SK-N-SH treated with all-trans-retinoic acid at 6 μM for 48 hours (cell line): ENCODE measurements around the gene LRP8.
"Not testable (repeated sequence)": the region's sequence is repeated elsewhere in the genome, so short reads cannot be mapped to it uniquely, and the experiment has no call there.

Experiments used
- ATAC-seq: fragments of 200-7000 bp; cut with Tn5 transposase; 3 replicates; pipeline ENCODE4 v1.9.1; 2020; ENCODE audit warnings: mild to moderate bottlenecking, moderate library complexity
- ARNTL ChIP-seq: fragments of 450-650 bp; formaldehyde crosslinking; IDR thresholded peaks from 2 replicates; pipeline ENCODE4 v1.5.0; 2020; ENCODE audit warnings: low read depth, mild to moderate bottlenecking, moderate library complexity, borderline replicate concordance
- BACH2 ChIP-seq: fragments of 250-450 bp; sonication (Bioruptor Pico); IDR thresholded peaks from 2 replicates; pipeline ENCODE4 v1.9.0; 2021; ENCODE audit warnings: mild to moderate bottlenecking, borderline replicate concordance
- CSDC2 ChIP-seq: fragments of 250-450 bp; sonication (Bioruptor Pico); IDR thresholded peaks from 2 replicates; pipeline ENCODE4 v1.5.0; 2020; ENCODE audit warnings: mild to moderate bottlenecking, moderate library complexity
- GLIS3 ChIP-seq: fragments of 250-450 bp; sonication (Bioruptor Pico); IDR thresholded peaks from 2 replicates; pipeline ENCODE4 v1.5.0; 2020; ENCODE audit warnings: mild to moderate bottlenecking, moderate library complexity
- OSR1 ChIP-seq: fragments of 250-450 bp; sonication (Bioruptor Pico); IDR thresholded peaks from 2 replicates; pipeline ENCODE4 v1.8.0; 2022; ENCODE audit warnings: moderate library complexity, mild to moderate bottlenecking, inconsistent platforms
- PPARA ChIP-seq: fragments of 250-450 bp; sonication (Bioruptor Pico); IDR thresholded peaks from 2 replicates; pipeline ENCODE4 v1.5.0; 2020; ENCODE audit warnings: mild to moderate bottlenecking, borderline replicate concordance
- RARB ChIP-seq: fragments of 250-450 bp; sonication (Bioruptor Pico); IDR thresholded peaks from 2 replicates; pipeline ENCODE4 v1.8.0; 2021; ENCODE audit warnings: mild to moderate bottlenecking, moderate library complexity
- SNAI2 ChIP-seq: fragments of 250-450 bp; sonication (Bioruptor Pico); IDR thresholded peaks from 2 replicates; pipeline ENCODE4 v1.5.0; 2020; ENCODE audit warnings: mild to moderate bottlenecking, moderate library complexity
- TCF4 ChIP-seq: fragments of 250-450 bp; sonication (Bioruptor Pico); IDR thresholded peaks from 2 replicates; pipeline ENCODE4 v1.8.0; 2021; ENCODE audit warnings: mild to moderate bottlenecking, moderate library complexity, borderline replicate concordance
- TOX ChIP-seq: fragments of 250-450 bp; sonication (Bioruptor Pico); IDR thresholded peaks from 2 replicates; pipeline ENCODE4 v1.8.0; 2021; ENCODE audit warnings: mild to moderate bottlenecking, moderate library complexity, borderline replicate concordance
- ZFP3 ChIP-seq: fragments of 250-450 bp; sonication (Bioruptor Pico); IDR thresholded peaks from 2 replicates; pipeline ENCODE4 v1.5.0; 2020; ENCODE audit warnings: mild to moderate bottlenecking, moderate library complexity
- ZFP30 ChIP-seq: fragments of 450-650 bp; formaldehyde crosslinking; IDR thresholded peaks from 2 replicates; pipeline ENCODE4 v1.5.0; 2022; ENCODE audit warnings: mild to moderate bottlenecking, moderate library complexity
- ZNF8 ChIP-seq: fragments of 450-650 bp; formaldehyde crosslinking; IDR thresholded peaks from 2 replicates; pipeline ENCODE4 v1.5.0; 2020; ENCODE audit warnings: mild to moderate bottlenecking, moderate library complexity
- TF ChIP-seq, protein P1 (sequence below): fragments of 250-450 bp; sonication (Bioruptor Pico); IDR thresholded peaks from 2 replicates; pipeline ENCODE4 v1.8.0; 2021; ENCODE audit warnings: low read depth, mild to moderate bottlenecking, moderate library complexity, borderline replicate concordance
- TF ChIP-seq, protein P2 (sequence below): fragments of 250-450 bp; sonication (Bioruptor Pico); IDR thresholded peaks from 2 replicates; pipeline ENCODE4 v1.5.0; 2020; ENCODE audit warnings: mild to moderate bottlenecking, moderate library complexity
- TF ChIP-seq, protein P3 (sequence below): fragments of 250-450 bp; sonication (Bioruptor Pico); IDR thresholded peaks from 2 replicates; pipeline ENCODE4 v1.5.1; 2020; ENCODE audit warnings: low read depth, mild to moderate bottlenecking, moderate library complexity
- TF ChIP-seq, protein P4 (sequence below): fragments of 250-450 bp; sonication (Bioruptor Pico); IDR thresholded peaks from 2 replicates; pipeline ENCODE4 v1.5.1; 2021; ENCODE audit warnings: mild to moderate bottlenecking, moderate library complexity
- TF ChIP-seq, protein P5 (sequence below): fragments of 250-450 bp; sonication (Bioruptor Pico); IDR thresholded peaks from 2 replicates; pipeline ENCODE4 v1.8.0; 2020; ENCODE audit warnings: mild to moderate bottlenecking, moderate library complexity, borderline replicate concordance

LRP8 gene

DNA sequence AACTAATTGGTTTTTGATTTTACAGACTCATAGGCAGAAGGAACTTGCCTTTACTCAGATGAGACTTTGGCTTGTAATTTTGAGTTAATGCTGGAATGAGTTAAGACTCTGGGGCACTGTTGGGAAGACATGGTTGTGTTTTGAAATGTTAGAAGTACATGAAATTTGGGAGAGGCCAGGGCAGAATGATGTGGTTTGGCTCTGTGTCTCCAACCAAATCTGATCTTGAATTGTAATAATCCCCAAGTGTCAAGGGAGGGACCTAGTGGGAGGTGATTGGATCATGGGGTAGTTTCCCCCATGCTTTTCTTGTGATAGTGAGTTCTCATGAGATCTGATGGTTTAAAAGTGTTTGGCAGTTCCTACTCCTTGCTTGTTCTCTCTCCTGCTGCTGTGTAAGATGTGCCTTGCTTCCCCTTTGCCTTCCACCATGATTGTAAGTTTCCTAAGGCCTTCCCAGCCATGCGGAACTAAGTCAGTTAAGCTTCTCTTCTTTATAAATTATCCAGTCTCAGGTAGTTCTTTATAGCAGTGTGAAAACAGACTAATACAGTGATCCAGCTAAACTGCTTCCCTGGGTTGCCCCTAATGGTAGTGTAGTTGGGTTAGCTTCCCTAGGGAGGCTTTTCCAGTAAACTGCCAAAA, 121.0 kb downstream of the LRP8 start:
- TF ChIP-seq SNAI2 (CRISPR knock-in tag) (no peak), ARNTL (CRISPR knock-in tag) (no peak), RARB (CRISPR knock-in tag) (no peak), BACH2 (CRISPR knock-in tag) (no peak), ZNF8 (CRISPR knock-in tag) (no peak), TOX (CRISPR knock-in tag) (no peak), PPARA (no peak), OSR1 (CRISPR knock-in tag) (no peak), ZFP3 (CRISPR knock-in tag) (no peak), GLIS3 (no peak), ZFP30 (no peak), CSDC2 (CRISPR knock-in tag) (no peak)
- TF ChIP-seq, protein P1, sequence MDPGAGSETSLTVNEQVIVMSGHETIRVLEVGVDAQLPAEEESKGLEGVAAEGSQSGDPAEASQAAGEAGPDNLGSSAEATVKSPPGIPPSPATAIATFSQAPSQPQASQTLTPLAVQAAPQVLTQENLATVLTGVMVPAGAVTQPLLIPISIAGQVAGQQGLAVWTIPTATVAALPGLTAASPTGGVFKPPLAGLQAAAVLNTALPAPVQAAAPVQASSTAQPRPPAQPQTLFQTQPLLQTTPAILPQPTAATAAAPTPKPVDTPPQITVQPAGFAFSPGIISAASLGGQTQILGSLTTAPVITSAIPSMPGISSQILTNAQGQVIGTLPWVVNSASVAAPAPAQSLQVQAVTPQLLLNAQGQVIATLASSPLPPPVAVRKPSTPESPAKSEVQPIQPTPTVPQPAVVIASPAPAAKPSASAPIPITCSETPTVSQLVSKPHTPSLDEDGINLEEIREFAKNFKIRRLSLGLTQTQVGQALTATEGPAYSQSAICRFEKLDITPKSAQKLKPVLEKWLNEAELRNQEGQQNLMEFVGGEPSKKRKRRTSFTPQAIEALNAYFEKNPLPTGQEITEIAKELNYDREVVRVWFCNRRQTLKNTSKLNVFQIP (CRISPR knock-in tag) = no peak
- TF ChIP-seq, protein P2, sequence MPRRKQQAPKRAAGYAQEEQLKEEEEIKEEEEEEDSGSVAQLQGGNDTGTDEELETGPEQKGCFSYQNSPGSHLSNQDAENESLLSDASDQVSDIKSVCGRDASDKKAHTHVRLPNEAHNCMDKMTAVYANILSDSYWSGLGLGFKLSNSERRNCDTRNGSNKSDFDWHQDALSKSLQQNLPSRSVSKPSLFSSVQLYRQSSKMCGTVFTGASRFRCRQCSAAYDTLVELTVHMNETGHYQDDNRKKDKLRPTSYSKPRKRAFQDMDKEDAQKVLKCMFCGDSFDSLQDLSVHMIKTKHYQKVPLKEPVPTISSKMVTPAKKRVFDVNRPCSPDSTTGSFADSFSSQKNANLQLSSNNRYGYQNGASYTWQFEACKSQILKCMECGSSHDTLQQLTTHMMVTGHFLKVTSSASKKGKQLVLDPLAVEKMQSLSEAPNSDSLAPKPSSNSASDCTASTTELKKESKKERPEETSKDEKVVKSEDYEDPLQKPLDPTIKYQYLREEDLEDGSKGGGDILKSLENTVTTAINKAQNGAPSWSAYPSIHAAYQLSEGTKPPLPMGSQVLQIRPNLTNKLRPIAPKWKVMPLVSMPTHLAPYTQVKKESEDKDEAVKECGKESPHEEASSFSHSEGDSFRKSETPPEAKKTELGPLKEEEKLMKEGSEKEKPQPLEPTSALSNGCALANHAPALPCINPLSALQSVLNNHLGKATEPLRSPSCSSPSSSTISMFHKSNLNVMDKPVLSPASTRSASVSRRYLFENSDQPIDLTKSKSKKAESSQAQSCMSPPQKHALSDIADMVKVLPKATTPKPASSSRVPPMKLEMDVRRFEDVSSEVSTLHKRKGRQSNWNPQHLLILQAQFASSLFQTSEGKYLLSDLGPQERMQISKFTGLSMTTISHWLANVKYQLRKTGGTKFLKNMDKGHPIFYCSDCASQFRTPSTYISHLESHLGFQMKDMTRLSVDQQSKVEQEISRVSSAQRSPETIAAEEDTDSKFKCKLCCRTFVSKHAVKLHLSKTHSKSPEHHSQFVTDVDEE = no peak
- TF ChIP-seq, protein P3, sequence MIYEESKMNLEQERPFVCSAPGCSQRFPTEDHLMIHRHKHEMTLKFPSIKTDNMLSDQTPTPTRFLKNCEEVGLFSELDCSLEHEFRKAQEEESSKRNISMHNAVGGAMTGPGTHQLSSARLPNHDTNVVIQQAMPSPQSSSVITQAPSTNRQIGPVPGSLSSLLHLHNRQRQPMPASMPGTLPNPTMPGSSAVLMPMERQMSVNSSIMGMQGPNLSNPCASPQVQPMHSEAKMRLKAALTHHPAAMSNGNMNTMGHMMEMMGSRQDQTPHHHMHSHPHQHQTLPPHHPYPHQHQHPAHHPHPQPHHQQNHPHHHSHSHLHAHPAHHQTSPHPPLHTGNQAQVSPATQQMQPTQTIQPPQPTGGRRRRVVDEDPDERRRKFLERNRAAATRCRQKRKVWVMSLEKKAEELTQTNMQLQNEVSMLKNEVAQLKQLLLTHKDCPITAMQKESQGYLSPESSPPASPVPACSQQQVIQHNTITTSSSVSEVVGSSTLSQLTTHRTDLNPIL (CRISPR knock-in tag) = no peak
- TF ChIP-seq, protein P4, sequence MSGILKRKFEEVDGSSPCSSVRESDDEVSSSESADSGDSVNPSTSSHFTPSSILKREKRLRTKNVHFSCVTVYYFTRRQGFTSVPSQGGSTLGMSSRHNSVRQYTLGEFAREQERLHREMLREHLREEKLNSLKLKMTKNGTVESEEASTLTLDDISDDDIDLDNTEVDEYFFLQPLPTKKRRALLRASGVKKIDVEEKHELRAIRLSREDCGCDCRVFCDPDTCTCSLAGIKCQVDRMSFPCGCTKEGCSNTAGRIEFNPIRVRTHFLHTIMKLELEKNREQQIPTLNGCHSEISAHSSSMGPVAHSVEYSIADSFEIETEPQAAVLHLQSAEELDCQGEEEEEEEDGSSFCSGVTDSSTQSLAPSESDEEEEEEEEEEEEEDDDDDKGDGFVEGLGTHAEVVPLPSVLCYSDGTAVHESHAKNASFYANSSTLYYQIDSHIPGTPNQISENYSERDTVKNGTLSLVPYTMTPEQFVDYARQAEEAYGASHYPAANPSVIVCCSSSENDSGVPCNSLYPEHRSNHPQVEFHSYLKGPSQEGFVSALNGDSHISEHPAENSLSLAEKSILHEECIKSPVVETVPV (CRISPR knock-in tag) = no peak
- TF ChIP-seq, protein P5, sequence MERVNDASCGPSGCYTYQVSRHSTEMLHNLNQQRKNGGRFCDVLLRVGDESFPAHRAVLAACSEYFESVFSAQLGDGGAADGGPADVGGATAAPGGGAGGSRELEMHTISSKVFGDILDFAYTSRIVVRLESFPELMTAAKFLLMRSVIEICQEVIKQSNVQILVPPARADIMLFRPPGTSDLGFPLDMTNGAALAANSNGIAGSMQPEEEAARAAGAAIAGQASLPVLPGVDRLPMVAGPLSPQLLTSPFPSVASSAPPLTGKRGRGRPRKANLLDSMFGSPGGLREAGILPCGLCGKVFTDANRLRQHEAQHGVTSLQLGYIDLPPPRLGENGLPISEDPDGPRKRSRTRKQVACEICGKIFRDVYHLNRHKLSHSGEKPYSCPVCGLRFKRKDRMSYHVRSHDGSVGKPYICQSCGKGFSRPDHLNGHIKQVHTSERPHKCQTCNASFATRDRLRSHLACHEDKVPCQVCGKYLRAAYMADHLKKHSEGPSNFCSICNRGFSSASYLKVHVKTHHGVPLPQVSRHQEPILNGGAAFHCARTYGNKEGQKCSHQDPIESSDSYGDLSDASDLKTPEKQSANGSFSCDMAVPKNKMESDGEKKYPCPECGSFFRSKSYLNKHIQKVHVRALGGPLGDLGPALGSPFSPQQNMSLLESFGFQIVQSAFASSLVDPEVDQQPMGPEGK (CRISPR knock-in tag) = no peak
- ATAC-seq = no peak

DNA sequence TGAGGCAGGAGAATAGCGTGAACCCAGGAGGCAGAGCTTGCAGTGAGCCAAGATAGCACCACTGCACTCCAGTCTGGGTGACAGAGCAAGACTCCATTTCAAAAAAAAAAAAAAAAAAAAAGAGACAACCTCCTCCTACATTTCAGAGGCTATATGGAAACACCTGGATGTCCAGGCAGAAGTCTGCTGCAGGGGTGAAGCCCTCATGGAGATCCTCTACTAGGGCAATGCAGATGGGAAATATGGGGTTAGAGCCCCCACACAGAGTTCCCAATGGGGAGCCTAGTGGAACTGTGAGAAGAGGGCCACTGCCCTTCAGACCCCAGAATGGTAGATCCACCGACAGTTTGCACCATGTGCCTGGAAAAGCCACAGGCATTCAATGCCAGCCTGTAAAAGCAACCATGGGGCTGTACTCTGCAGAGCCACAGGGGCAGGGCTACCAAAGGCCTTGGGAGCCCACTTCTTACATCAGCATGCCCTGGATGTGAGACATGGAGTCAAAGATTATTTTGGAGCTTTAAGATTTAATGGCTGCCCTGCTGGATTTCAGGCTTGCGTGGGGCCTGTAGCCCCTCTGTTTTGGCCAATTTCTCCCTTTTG, 121.7 kb downstream of the LRP8 start:
- not testable (repeated sequence) for ATAC-seq

DNA sequence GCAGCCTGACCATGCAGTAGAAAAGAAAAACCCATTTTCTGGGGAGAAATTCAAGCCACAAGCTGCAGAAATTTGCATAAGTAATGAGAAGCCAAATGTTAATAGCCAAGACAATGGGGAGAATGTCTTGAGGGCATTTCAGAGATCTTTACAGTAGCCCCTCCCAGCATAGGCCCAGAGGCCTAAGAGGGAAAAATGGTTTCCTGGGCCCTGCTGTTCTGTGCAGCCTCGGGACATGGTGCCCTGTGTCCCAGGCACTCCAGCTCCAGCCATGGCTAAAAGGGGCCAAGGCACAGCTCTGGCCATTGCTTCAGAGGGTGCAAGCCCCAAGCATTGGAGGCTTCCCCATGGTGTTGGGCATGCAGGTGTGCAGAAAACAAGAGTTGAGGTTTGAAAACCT, 122.4 kb downstream of the LRP8 start:
- ATAC-seq = not testable (repeated sequence)

DNA sequence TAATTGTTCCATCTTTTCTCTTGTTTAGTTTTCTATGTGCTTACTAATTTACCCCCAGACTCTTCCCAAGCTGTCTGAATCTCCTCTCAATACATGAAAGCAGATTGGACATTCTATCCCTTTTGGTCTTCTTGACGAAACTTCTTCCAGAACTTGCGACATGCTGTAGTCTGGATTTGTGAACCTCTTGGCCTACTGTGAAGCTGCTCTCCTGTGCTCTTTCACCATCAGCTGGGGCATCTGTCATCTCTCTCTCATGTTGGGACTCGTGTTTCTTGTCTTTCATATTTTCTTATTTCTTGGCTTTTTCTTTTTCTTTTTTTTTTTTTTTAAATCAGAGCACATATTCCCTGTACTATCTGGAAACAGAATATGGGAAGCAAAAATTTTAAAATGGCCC, 124.4 kb downstream of the LRP8 start:
- ATAC-seq = no peak
- TF ChIP-seq, protein P2 = no peak
- TF ChIP-seq, protein P4 (CRISPR knock-in tag) = no peak
- TF ChIP-seq GLIS3 = no peak
- no peak for TF ChIP-seq CSDC2 (CRISPR knock-in tag)
- no peak for TF ChIP-seq BACH2 (CRISPR knock-in tag)
- TF ChIP-seq, protein P5 (CRISPR knock-in tag) = no peak
- no peak for TF ChIP-seq ZNF8 (CRISPR knock-in tag)
- no peak for TF ChIP-seq TCF4
- no peak for TF ChIP-seq ARNTL (CRISPR knock-in tag)
- TF ChIP-seq TOX (CRISPR knock-in tag) = no peak
